AG08395 (cell line): ENCODE measurements around the gene DROSHA.
"Not testable (repeated sequence)": the region's sequence is repeated elsewhere in the genome, so short reads cannot be mapped to it uniquely, and the experiment has no call there.

Experiments used
- DNase-seq: peaks from one replicate; pipeline ENCODE4 v3.0.0; 2012; ENCODE audit warnings: mixed read lengths, low spot score

DROSHA gene

GRCh38 chr5:31531888-31532547 is at the start of gene DROSHA, which contains the start of gene C5orf22:
Gene DROSHA (minus strand): TSS chr5:31532093. CDS start chr5:31529059, 3,034 bp downstream.
Gene C5orf22 (plus strand): TSS chr5:31532301. CDS start chr5:31532393, 92 bp downstream.
- peak; percentile 98 for DNase-seq

DNA sequence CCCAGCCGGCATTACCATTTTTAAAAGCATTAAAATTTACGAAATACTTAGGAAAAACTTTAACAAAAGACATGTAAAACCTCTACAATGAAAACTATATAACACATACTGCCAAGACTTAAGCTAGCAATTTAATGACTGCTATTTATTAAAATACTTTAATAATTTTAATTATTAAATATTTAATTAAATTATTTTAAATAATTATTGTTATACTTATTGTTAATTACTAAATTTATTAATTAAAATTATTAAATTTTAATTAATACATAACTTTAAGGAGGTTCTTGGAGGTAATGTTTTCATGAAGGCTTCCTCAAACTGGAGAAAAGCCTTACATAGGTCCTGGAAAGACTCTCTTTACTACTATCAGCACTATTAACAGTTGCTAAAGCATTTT is 47.7 kb upstream of the DROSHA start:
- DNase-seq = no peak

GRCh38 chr5:31577438-31577837 is 45.5 kb upstream of the DROSHA start:
- DNase-seq = no peak

DNA sequence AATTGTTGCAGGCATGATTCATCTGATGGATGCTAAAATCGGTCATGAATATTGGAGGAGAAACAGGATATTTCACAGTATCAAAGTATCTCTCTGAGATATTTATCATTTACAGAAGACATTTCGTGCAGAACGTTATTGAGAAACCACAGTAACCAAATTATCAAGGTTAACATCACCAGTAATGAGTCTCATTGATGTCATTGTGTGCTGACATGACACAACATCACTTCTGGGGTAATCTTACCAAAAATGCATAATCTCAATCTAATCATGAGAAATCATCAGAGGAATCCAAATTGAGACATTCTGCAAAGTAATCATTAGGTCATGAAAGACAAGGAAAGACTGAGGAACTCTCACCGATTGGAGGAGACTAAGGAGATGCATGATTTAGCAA is 42.9 kb upstream of the DROSHA start:
- no peak for DNase-seq

DNA sequence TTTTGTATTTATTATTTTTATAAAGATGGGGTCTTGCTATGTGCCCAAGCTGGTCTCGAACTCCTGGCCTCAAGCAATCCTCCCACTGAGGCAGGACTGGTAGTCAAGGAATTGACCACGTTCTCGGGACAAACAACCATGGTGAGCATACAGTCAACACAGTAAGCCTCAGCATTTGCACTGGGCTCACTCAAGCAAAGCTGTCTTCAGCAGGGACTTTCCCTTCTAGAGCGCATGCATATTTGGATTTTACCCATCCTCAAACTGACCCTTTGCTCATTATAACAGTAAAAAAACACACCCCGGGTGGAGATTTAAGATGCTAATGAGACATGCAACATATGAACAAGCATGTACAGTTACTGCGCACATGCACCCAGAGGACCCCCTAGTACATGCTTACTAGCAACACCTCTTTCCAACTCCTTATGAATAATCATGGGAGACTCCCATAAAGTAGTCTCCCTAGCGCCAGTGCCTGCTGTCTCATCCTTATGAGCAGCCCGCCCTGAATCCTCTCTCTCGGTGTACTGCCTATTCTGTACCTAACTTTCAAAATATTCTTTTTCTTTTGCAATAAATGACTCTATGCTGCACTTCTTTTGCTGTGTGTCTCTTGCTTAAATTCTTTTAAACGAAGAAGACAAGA is 41.7 kb upstream of the DROSHA start:
- DNase-seq = no peak

DNA sequence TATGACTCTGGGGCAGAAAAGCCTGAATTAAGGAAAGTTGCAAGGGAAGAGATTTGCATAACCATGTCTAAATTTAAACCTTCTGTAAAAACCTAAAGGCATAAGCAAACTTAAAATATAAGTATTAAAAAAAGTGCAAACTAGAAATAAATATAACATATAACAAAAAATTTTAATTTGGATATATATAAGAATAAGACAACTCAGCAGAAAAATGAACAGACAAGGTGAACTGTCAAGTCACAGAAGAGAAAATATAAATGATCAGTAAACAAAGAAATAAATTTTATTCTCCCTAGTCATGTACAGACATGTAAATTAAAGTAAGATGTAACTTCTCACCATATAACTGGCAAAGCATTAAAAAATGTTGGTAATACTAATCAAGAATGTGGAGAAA is 37.2 kb upstream of the DROSHA start:
- DNase-seq = no peak

GRCh38 chr5:31568302-31568835 is 36.5 kb upstream of the DROSHA start:
- DNase-seq = no peak

DNA sequence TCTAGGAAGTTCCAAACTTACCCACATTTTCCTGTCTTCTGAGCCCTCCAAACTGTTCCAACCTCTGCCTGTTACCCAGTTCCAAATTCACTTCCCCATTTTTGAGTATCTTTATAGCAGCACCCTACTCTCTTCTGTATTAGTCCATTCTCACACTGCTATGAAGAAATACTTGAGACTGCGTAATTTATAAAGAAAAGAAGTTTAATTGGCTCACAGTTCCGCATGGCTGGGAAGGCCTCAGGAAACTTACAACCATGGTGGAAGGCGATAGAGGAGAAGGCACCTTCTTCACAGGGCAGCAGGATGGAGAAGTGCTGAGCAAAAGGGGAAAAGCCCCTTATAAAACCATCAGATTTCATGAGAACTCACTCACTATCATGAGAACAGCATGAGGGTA is 34.5 kb upstream of the DROSHA start:
- DNase-seq = not testable (repeated sequence)

DNA sequence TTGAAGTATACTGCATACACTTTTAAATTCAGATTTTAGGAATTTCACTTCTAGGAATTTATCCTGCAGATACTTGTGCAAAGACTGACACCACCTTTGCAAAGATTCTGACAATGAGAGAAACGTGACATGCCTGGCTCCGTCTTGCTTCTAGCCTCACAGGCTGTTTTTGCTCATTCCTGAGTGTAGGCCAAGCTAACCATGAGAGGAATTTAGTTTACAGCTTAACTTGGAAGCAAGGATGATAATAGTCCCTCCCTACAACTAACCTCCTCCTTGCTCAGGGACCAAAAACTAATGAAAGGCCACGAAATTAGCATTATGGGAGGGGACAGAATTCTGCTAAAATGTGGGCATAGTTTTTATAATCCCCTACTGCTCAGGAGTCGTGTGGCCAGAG is 31.3 kb upstream of the DROSHA start:
- DNase-seq = no peak

DNA sequence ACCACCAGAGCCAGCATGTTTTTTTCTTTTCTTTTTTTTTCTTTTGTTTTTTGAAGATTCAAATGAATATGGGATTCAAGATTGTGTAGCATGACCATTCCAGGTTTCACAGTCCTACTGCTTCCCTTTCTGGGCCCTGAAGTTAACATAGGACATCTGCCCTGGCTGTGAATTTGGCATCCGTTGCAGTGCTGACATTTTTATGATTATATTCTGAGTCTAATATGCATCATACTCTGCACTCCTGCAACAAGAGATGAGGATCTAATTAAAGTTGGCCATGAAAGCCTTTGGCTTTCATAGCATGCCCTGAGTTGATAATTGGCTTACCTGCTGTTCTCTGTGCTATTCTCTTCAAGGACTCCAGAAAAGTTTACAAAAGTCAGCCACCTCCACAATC is 30.1 kb upstream of the DROSHA start:
- DNase-seq = peak; percentile 26

GRCh38 chr5:31559942-31560341 is 28.0 kb upstream of the DROSHA start:
- DNase-seq = no peak

- no peak for DNase-seq
Measured at GRCh38 chr5:31556461-31556860, 24.6 kb upstream of the DROSHA start.

DNA sequence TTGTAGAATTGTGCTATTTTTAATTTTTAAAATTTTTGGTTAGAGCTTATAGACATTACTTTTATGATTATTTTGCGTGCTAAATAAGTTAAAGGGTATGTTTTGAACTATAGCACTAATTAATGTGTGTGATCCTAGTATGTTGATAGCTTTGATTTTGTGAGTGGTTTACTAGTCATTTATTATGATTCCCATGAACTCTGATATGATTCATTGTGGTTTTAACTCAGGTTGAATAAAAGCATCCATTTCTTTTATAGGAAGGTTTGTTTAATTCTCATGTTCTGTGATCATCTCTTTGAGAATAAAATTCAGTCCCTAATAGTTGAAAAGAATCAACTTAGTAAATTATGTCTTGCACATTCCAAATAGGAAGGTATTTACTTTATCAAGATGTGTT is 22.7 kb upstream of the DROSHA start:
- no peak for DNase-seq

GRCh38 chr5:31553863-31554262 is 22.0 kb upstream of the DROSHA start:
- DNase-seq = no peak

GRCh38 chr5:31551878-31552277 is 20.0 kb upstream of the DROSHA start:
- DNase-seq = no peak

DNA sequence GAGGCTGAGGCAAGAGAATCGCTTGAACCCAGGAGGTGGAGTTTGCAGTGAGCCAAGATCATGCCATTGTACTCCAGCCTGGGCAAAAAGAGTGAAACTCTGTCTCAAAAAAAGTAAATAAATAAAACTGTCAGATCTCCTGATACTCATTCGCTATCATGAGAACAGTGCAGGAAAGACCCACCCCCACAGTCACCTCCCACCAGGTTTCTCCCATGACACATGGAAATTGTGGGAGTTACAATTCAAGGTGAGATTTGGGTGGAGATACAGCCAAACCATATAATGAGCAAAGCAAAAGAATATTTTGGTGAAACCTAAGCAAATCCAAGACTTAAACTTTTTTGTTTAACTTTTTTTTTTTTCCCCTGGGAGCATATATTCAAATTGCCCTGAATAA is 17.2 kb upstream of the DROSHA start:
- DNase-seq = not testable (repeated sequence)

- DNase-seq = no peak
Measured at GRCh38 chr5:31537851-31538250, 6.0 kb upstream of the DROSHA start.

- DNase-seq = no peak
Measured at GRCh38 chr5:31537349-31537748, 5.5 kb upstream of the DROSHA start.

- no peak for DNase-seq
Measured at GRCh38 chr5:31536873-31537272, 5.0 kb upstream of the DROSHA start.

- no peak for DNase-seq
Measured at GRCh38 chr5:31534527-31535046, 2.7 kb upstream of the DROSHA start.

GRCh38 chr5:31531543-31531887 is 378 bp downstream of the DROSHA start:
- DNase-seq = peak; percentile 47

DNA sequence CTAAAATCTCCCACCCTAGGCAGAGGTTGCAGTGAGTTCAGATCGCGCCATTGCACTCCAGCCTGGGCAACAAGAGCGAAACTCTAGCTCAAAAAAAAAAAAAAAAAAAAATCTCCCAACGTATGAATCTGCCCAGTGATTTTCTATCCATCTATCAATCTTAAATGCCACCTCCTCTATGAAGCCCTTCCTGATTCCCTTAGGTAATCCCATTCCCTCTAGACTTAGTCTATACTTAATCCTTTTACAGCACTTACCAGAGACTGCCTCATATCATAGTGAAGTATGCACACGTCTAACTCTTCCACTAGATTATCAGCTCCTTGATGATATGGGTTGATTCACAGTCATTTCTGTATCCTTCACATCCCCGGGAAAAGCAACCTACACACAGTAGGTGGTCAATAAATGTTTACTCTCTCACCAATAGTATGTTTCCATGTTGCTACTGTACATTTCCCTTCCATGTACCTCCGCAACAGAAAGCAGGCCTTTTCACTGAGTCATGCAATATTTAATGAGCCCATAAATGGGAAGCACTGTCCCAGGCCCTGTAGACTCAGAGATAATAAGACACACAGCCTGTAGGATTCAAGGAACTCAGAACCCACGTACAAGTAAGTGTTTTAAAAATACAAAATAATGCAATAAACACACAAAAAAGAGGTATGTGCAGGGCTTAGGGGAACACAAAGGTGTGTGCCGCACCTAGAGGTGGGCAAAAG is 1.2 kb downstream of the DROSHA start:
- DNase-seq = no peak

- no peak for DNase-seq
Measured at GRCh38 chr5:31523041-31523440, 8.9 kb downstream of the DROSHA start.
